ENCODE results near the gene TRIM28.
"Not testable (repeated sequence)": the region's sequence is repeated elsewhere in the genome, so short reads cannot be mapped to it uniquely, and the experiment has no call there.

The TRIM28 gene

DNA sequence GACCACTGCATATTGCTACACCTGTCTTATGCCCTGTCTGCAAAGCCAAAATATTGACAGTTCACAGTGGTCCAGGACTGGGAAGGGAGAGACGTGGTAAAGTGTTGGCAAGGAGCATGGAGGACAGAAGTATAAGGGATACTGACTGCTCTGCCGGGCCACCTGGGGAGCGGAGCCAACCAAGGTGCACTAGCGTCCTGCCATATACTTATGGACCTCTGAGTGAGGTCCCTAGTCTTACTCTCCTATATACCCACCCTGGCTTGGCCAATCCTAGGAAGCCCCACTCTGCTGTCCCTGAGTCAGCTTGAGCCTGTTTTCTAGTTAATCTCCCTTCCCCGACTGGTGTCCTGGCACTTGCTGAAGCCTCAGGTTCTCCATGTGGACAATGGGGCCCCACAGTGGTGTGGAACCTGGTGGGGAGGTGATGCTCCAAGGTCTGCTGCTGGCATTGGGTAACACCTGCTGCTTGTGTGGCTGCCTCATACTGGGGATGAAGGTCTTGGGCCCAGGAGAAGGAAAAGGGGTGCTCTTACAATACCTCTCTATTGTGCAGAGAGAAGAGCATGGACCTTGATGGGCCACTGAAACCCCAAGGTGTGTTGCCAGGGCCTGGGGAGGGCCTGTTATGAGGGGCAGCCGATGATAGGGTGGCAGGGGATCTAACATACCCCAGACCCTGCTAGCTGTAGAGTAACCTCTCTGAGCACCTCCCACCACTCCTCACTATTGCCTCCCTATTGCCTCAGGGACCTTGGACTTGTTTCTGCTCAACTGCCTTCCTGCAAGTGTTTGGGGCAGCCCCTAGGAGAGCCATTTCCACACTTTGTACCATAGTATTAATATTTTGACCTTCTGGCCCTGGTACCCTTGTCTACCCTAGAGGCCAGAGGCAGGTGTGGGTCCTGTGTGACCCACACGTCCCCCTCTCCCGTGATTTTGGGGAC lies 6.7 kb upstream of the TRIM28 start:
- H3K4me3 ChIP-seq (ENCODE audit: low read depth, low read length): no peak overlapping the region
- TF ChIP-seq, protein P1, sequence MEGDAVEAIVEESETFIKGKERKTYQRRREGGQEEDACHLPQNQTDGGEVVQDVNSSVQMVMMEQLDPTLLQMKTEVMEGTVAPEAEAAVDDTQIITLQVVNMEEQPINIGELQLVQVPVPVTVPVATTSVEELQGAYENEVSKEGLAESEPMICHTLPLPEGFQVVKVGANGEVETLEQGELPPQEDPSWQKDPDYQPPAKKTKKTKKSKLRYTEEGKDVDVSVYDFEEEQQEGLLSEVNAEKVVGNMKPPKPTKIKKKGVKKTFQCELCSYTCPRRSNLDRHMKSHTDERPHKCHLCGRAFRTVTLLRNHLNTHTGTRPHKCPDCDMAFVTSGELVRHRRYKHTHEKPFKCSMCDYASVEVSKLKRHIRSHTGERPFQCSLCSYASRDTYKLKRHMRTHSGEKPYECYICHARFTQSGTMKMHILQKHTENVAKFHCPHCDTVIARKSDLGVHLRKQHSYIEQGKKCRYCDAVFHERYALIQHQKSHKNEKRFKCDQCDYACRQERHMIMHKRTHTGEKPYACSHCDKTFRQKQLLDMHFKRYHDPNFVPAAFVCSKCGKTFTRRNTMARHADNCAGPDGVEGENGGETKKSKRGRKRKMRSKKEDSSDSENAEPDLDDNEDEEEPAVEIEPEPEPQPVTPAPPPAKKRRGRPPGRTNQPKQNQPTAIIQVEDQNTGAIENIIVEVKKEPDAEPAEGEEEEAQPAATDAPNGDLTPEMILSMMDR (IDR thresholded peaks at IDR 0.05; ENCODE audit: low read depth, low read length, missing control alignments): no peak
- DNase-seq (ENCODE audit: low read depth): no peak

DNA sequence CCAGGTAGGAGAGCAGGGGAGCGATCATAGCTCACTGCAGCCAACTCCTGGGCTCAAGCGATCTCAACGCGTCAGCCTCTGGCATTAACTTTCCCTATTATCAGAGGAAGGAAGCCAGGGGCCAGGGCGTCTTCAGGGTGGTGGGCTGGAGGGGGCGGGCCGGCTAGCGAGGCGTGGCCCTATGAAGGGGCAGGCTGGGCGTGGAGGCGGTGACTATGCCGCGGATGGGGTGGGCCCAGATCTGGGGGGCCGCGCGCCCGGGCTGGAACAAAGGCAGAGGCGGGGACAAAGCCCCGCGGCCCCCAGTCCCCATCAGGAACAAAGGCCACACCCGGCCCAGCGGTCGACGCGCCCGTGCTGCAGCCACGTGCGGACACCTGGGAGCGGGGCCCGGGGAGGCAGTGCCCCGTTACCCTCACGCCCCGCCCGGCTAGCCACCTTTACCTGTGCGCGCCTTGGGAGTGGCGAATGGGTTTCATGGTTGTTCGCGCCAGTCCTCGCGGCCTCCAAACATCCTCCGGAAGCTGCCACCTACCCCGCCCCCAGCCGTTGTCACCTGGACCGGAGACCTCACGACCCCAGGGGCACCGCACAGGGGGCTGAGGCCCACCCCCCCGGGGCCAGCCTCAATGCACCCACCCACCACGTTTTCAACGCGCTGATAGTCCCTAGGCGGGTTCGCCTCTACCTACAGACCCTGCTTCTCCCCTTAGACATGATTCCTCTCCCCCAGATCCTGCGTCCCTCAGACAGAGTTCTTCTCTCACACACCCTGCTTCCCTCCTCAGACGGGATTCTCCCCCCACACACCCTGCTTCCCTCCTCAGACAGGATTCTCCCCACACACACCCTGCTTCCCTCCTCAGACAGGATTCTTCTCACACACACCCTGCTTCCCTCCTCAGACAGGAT lies 5.4 kb upstream of the TRIM28 start:
- TF ChIP-seq, protein P1 (IDR thresholded peaks at IDR 0.05; ENCODE audit: low read depth, low read length, missing control alignments): no peak
- peak overlapping the region; percentile 42 for H3K4me3 ChIP-seq (ENCODE audit: low read depth, low read length)
- DNase-seq (ENCODE audit: low read depth): no peak

DNA sequence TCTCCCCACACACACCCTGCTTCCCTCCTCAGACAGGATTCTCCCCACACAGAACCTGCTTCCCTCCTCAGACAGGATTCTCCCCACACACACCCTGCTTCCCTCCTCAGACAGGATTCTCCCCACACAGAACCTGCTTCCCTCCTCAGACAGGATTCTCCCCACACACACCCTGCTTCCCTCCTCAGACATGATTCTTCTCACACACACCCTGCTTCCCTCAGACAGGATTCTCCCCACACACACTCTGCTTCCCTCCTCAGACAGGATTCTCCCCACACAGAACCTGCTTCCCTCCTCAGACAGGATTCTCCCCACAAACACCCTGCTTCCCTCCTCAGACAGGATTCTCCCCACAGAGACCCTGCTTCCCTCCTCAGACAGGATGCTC lies 4.7 kb upstream of the TRIM28 start:
- H3K4me3 ChIP-seq (ENCODE audit: low read depth, low read length); DNase-seq (ENCODE audit: low read depth): not testable (repeated sequence)

DNA sequence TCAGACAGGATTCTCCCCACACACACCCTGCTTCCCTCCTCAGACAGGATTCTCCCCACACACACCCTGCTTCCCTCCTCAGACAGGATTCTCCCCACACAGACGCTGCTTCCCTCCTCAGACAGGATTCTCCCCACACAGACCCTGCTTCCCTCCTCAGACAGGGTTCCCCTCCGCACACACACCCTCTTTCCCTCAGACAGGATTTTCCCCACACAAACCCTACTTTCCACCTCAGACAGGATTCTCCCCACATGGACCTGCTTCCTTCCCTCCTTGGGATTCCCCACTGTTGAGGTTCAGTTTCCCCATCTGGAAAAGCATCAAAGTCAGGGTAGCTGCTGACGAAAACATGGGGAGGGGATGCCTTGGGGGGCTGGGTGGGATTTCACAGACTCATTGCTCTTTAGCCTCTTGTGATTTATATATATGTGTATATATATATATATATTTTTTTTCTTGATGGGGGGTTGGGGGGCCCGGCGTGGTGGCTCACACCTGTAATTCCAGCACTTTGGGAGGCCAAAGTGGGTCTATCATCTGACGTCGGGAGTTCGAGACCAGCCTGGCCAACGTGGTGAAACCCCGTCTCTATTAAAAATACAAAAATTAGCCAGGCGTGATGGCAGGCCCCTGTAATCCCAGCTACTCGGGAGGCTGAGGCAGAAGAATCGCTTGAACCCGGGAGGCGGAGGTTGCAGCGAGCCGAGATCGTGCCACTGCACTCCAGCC lies 1.1 kb upstream of the TRIM28 start:
- DNase-seq (ENCODE audit: low read depth); H3K4me3 ChIP-seq (ENCODE audit: low read depth, low read length): not testable (repeated sequence)

DNA sequence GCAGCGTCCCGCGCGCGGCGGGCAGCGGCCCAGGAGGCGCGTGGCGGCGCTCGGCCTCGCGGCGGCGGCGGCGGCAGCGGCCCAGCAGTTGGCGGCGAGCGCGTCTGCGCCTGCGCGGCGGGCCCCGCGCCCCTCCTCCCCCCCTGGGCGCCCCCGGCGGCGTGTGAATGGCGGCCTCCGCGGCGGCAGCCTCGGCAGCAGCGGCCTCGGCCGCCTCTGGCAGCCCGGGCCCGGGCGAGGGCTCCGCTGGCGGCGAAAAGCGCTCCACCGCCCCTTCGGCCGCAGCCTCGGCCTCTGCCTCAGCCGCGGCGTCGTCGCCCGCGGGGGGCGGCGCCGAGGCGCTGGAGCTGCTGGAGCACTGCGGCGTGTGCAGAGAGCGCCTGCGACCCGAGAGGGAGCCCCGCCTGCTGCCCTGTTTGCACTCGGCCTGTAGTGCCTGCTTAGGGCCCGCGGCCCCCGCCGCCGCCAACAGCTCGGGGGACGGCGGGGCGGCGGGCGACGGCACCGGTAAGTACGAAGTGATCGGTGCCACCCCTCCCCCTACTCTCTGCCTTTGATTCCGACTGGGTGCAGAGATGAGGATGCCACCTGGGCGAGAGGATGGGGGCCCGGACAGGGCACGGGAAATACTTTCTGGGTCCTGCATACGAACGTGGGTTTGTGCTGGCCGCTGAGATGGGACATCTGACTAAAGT lies 874 bp downstream of the TRIM28 start:
- H3K4me3 ChIP-seq (ENCODE audit: low read depth, low read length): peak overlapping the region; percentile 98
- no peak for DNase-seq (ENCODE audit: low read depth)
- TF ChIP-seq, protein P1 (IDR thresholded peaks at IDR 0.05; ENCODE audit: low read depth, low read length, missing control alignments): no peak

DNA sequence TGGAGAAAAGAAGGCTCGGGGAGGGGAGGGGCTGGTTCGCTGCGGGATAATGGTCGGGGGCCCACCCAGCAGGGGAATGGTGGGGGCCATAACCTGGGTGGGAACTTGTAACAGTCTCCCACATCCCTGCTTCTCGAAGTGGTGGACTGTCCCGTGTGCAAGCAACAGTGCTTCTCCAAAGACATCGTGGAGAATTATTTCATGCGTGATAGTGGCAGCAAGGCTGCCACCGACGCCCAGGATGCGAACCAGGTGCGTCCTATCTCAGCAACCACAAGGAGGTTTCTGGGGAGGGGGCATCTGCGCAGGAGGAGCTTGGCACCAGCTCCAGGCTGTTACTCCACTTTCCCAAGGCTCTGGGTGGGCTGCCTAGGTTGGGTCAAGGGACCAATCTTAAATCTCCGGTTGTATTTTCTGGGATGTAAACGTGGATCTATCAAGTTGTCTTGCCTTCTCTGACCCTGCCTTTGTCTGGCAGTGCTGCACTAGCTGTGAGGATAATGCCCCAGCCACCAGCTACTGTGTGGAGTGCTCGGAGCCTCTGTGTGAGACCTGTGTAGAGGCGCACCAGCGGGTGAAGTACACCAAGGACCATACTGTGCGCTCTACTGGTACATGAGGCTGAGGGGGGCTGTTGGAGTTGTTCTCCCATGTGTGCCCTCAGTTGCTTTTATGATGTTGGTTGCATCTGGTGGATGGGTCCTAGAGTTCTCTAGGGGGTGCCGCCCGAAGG lies 1.6 kb downstream of the TRIM28 start:
- TF ChIP-seq, protein P1 (IDR thresholded peaks at IDR 0.05; ENCODE audit: low read depth, low read length, missing control alignments): no peak
- peak overlapping the region; percentile 98 for H3K4me3 ChIP-seq (ENCODE audit: low read depth, low read length)
- no peak for DNase-seq (ENCODE audit: low read depth)

DNA sequence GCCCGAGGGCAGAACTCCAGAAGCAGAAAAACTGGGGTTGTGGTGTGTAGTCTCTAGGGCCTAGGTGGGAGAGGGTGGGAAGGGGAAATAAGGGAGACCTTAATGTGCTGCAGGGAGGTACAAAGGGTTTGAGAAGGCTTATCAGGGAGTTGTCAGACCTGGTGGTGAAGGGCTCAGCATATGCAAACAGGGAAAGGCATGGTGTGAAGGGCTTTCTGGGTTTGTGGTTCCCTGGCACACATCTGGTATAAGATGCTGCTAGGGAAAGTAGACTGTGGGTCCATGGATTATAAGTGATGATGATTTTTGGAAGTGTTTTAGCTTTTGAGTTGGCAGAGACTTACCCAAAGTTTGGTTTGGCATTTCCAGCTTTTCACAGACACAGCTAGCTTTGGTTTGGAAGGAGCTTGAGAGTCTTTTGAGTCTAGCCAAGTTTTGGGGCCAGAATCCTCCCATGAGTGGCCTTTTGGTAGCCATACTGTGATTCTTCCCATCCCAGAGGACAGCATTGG lies 2.2 kb downstream of the TRIM28 start:
- TF ChIP-seq, protein P1 (IDR thresholded peaks at IDR 0.05; ENCODE audit: low read depth, low read length, missing control alignments): no peak
- H3K4me3 ChIP-seq (ENCODE audit: low read depth, low read length): peak overlapping the region; percentile 98
- no peak for DNase-seq (ENCODE audit: low read depth)
